HEK293 (cell line): ENCODE data around the gene SNX8.

Experiments used
- CTCF ChIA-PET: fragments of 350-600 bp; formaldehyde crosslinking; extraction: SDS; loops from one replicate; lab custom pipeline; 2021; ENCODE audit warnings: antibody characterized with exemption; lab: Yijun Ruan, JAX
- POLR2A ChIA-PET: fragments of 300-600 bp; formaldehyde crosslinking; extraction: SDS; loops from one replicate; lab custom pipeline; 2020; ENCODE audit warnings: antibody characterized with exemption, inconsistent platforms; lab: Yijun Ruan, JAX
- H3K27ac ChIP-seq: fragments of 200-500 bp; sonication (Bioruptor generic); 2 replicates; pipeline ENCODE4 v1.5.1; 2014; ENCODE audit warnings: low read depth, low read length, control low read depth, inconsistent platforms; ENCODE audit errors: extremely low read depth
- H3K36me3 ChIP-seq, 2 experiments: fragments of 200-500 bp in 1 of 2; sonication (Bioruptor generic) in 1 of 2; 1 replicate in 1 of 2; 2 replicates in 1 of 2; pipeline ENCODE4 v1.5.1; 2014 to 2017; ENCODE audit warnings: inconsistent platforms in 2 of 2, low read length in 2 of 2; ENCODE audit not compliant: control insufficient read depth in 2 of 2, insufficient read depth in 1 of 2
- H3K4me1 ChIP-seq: fragments of 200-500 bp; sonication (Bioruptor generic); 2 replicates; pipeline ENCODE4 v1.5.1; 2014; ENCODE audit warnings: mild to moderate bottlenecking, low read length, inconsistent platforms; ENCODE audit not compliant: control insufficient read depth, insufficient read depth
- H3K4me3 ChIP-seq: 2 replicates; pipeline ENCODE4 v1.5.1; 2011; ENCODE audit warnings: low read depth, mild to moderate bottlenecking, control low read depth, low read length, moderate library complexity
- H3K9me3 ChIP-seq: fragments of 200-500 bp; sonication (Bioruptor generic); 2 replicates; pipeline ENCODE4 v1.5.1; 2014; ENCODE audit warnings: low read depth, low read length, inconsistent platforms; ENCODE audit not compliant: control insufficient read depth, insufficient read depth
- ELK4 ChIP-seq: IDR thresholded peaks from 2 replicates; pipeline ENCODE4 v1.6.1; 2011; ENCODE audit warnings: mild to moderate bottlenecking, low read depth, low read length, borderline replicate concordance
- HOXA7 ChIP-seq: sonication (generic); formaldehyde crosslinking; IDR thresholded peaks from 2 replicates; pipeline ENCODE4 v1.8.1; 2022; ENCODE audit warnings: missing genetic modification reagents, borderline replicate concordance
- KLF8 ChIP-seq: fragments of 450-650 bp; formaldehyde crosslinking; IDR thresholded peaks from 2 replicates; pipeline ENCODE4 v1.5.1; 2016; ENCODE audit warnings: missing biosample characterization, missing genetic modification characterization
- PBX3 ChIP-seq: sonication (generic); formaldehyde crosslinking; IDR thresholded peaks from 2 replicates; pipeline ENCODE4 v1.8.1; 2022; ENCODE audit warnings: mild to moderate bottlenecking, moderate library complexity, missing genetic modification reagents
- RBAK ChIP-seq: fragments of 450-650 bp; formaldehyde crosslinking; IDR thresholded peaks from 2 replicates; pipeline ENCODE4 v1.5.1; 2016; ENCODE audit warnings: missing biosample characterization, missing genetic modification characterization
- REST ChIP-seq: fragments of 450-650 bp; formaldehyde crosslinking; IDR thresholded peaks from 2 replicates; pipeline ENCODE4 v1.5.1; 2016; ENCODE audit warnings: missing biosample characterization, missing genetic modification characterization
- YY1 ChIP-seq: fragments of 450-650 bp; formaldehyde crosslinking; IDR thresholded peaks from 2 replicates; pipeline ENCODE4 v1.5.1; 2018; ENCODE audit warnings: missing biosample characterization, missing genetic modification characterization
- ZBTB17 ChIP-seq: fragments of 450-650 bp; formaldehyde crosslinking; IDR thresholded peaks from 2 replicates; pipeline ENCODE4 v1.5.1; 2016; ENCODE audit warnings: missing biosample characterization, missing genetic modification characterization
- ZEB2 ChIP-seq: fragments of 450-650 bp; formaldehyde crosslinking; IDR thresholded peaks from 2 replicates; pipeline ENCODE4 v1.5.1; 2016; ENCODE audit warnings: missing biosample characterization, missing genetic modification characterization
- ZFP3 ChIP-seq: fragments of 450-650 bp; formaldehyde crosslinking; IDR thresholded peaks from 2 replicates; pipeline ENCODE4 v1.5.1; 2016; ENCODE audit warnings: low read depth, missing biosample characterization, missing genetic modification characterization
- ZNF169 ChIP-seq: fragments of 450-650 bp; formaldehyde crosslinking; IDR thresholded peaks from 2 replicates; pipeline ENCODE4 v1.5.1; 2016; ENCODE audit warnings: missing biosample characterization, missing genetic modification characterization
- ZNF184 ChIP-seq: fragments of 450-650 bp; IDR thresholded peaks from 2 replicates; pipeline ENCODE4 v1.5.1; 2018; ENCODE audit warnings: missing biosample characterization, mild to moderate bottlenecking, missing genetic modification characterization
- ZNF223 ChIP-seq: fragments of 450-650 bp; formaldehyde crosslinking; IDR thresholded peaks from 2 replicates; pipeline ENCODE4 v1.5.1; 2016; ENCODE audit warnings: missing biosample characterization, missing genetic modification characterization
- ZNF292 ChIP-seq: fragments of 450-650 bp; formaldehyde crosslinking; IDR thresholded peaks from 2 replicates; pipeline ENCODE4 v1.5.1; 2016; ENCODE audit warnings: low read depth, missing biosample characterization, missing genetic modification characterization, borderline replicate concordance
- ZNF302 ChIP-seq: fragments of 450-650 bp; formaldehyde crosslinking; IDR thresholded peaks from 2 replicates; pipeline ENCODE4 v1.5.1; 2016; ENCODE audit warnings: missing biosample characterization, missing genetic modification characterization, low read depth
- ZNF335 ChIP-seq: fragments of 450-650 bp; formaldehyde crosslinking; conservative IDR thresholded peaks from 2 replicates; pipeline ENCODE4 v1.5.1; 2016; ENCODE audit warnings: missing biosample characterization, missing genetic modification characterization
- ZNF341 ChIP-seq: fragments of 450-650 bp; formaldehyde crosslinking; IDR thresholded peaks from 2 replicates; pipeline ENCODE4; 2016; ENCODE audit warnings: low read depth, missing biosample characterization, missing genetic modification characterization
- ZNF362 ChIP-seq: fragments of 450-650 bp; formaldehyde crosslinking; IDR thresholded peaks from 2 replicates; pipeline ENCODE4 v1.5.1; 2016; ENCODE audit warnings: missing biosample characterization, missing genetic modification characterization
- ZNF391 ChIP-seq: fragments of 450-650 bp; formaldehyde crosslinking; IDR thresholded peaks from 2 replicates; pipeline ENCODE4 v1.5.1; 2016; ENCODE audit warnings: low read depth, missing biosample characterization, missing genetic modification characterization, borderline replicate concordance
- ZNF416 ChIP-seq: fragments of 450-650 bp; formaldehyde crosslinking; IDR thresholded peaks from 2 replicates; pipeline ENCODE4 v1.5.1; 2016; ENCODE audit warnings: missing biosample characterization, missing genetic modification characterization
- ZNF423 ChIP-seq: fragments of 450-650 bp; formaldehyde crosslinking; IDR thresholded peaks from 2 replicates; pipeline ENCODE4 v1.5.1; 2016; ENCODE audit warnings: missing biosample characterization, missing genetic modification characterization
- ZNF501 ChIP-seq: fragments of 450-650 bp; formaldehyde crosslinking; IDR thresholded peaks from 2 replicates; pipeline ENCODE4 v1.5.1; 2016; ENCODE audit warnings: missing biosample characterization, missing genetic modification characterization
- ZNF549 ChIP-seq: fragments of 450-650 bp; IDR thresholded peaks from 2 replicates; pipeline ENCODE4 v1.5.1; 2018; ENCODE audit warnings: missing biosample characterization, missing genetic modification characterization, mild to moderate bottlenecking, inconsistent platforms, moderate library complexity
- ZNF629 ChIP-seq: fragments of 450-650 bp; formaldehyde crosslinking; IDR thresholded peaks from 2 replicates; pipeline ENCODE4 v1.5.1; 2017; ENCODE audit warnings: missing biosample characterization, missing genetic modification characterization
- ZXDB ChIP-seq: fragments of 450-650 bp; formaldehyde crosslinking; IDR thresholded peaks from 2 replicates; pipeline ENCODE4 v1.5.1; 2016; ENCODE audit warnings: missing biosample characterization, missing genetic modification characterization
- TF ChIP-seq, protein P1 (sequence below): fragments of 450-650 bp; formaldehyde crosslinking; IDR thresholded peaks from 2 replicates; pipeline ENCODE4 v1.5.1; 2016; ENCODE audit warnings: missing biosample characterization, missing genetic modification characterization
- TF ChIP-seq, protein P2 (sequence below): fragments of 450-650 bp; formaldehyde crosslinking; IDR thresholded peaks from 2 replicates; pipeline ENCODE4 v1.5.1; 2017; ENCODE audit warnings: missing biosample characterization, missing genetic modification characterization

SNX8 gene

GRCh38 chr7:2219606-2220005 is 94.6 kb downstream of the SNX8 start:
- TF ChIP-seq ZNF391 (tag by site-specific recombination): no peak
- no peak for TF ChIP-seq ZBTB17
- no peak for TF ChIP-seq REST (tag by site-specific recombination)
- no peak for TF ChIP-seq ZNF416 (tag by site-specific recombination)
- no peak for TF ChIP-seq ZNF335 (tag by site-specific recombination)
- TF ChIP-seq ZNF341: no peak
- no peak for TF ChIP-seq PBX3 (CRISPR knock-in tag)
- TF ChIP-seq, protein P1, sequence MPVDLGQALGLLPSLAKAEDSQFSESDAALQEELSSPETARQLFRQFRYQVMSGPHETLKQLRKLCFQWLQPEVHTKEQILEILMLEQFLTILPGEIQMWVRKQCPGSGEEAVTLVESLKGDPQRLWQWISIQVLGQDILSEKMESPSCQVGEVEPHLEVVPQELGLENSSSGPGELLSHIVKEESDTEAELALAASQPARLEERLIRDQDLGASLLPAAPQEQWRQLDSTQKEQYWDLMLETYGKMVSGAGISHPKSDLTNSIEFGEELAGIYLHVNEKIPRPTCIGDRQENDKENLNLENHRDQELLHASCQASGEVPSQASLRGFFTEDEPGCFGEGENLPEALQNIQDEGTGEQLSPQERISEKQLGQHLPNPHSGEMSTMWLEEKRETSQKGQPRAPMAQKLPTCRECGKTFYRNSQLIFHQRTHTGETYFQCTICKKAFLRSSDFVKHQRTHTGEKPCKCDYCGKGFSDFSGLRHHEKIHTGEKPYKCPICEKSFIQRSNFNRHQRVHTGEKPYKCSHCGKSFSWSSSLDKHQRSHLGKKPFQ (tag by site-specific recombination): no peak
- TF ChIP-seq ZEB2: no peak
- no peak for TF ChIP-seq YY1 (tag by site-specific recombination)
- TF ChIP-seq ZNF362: no peak
- H3K27ac ChIP-seq: no peak overlapping the region
- CTCF ChIA-PET: no interaction called here
- no peak overlapping the region for H3K4me3 ChIP-seq
- peaks cover 4 to 81% of the 10 kb centered on the region in 2 experiments; a peak in 2 of 3 replicates for H3K36me3 ChIP-seq
- POLR2A ChIA-PET: no interaction called here
- no peaks in the 10 kb centered on the region for H3K9me3 ChIP-seq
- H3K4me1 ChIP-seq: no peaks in the 10 kb centered on the region

- CTCF ChIA-PET: no interaction called here
- TF ChIP-seq, protein P2, sequence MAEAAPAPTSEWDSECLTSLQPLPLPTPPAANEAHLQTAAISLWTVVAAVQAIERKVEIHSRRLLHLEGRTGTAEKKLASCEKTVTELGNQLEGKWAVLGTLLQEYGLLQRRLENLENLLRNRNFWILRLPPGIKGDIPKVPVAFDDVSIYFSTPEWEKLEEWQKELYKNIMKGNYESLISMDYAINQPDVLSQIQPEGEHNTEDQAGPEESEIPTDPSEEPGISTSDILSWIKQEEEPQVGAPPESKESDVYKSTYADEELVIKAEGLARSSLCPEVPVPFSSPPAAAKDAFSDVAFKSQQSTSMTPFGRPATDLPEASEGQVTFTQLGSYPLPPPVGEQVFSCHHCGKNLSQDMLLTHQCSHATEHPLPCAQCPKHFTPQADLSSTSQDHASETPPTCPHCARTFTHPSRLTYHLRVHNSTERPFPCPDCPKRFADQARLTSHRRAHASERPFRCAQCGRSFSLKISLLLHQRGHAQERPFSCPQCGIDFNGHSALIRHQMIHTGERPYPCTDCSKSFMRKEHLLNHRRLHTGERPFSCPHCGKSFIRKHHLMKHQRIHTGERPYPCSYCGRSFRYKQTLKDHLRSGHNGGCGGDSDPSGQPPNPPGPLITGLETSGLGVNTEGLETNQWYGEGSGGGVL (tag by site-specific recombination): no peak
- TF ChIP-seq ZXDB: no peak
- TF ChIP-seq ZNF169 (tag by site-specific recombination): no peak
- no peak for TF ChIP-seq ZNF391 (tag by site-specific recombination)
- no peak for TF ChIP-seq ZNF549
- TF ChIP-seq HOXA7 (CRISPR knock-in tag): no peak
- TF ChIP-seq KLF8 (tag by site-specific recombination): no peak
- no peak for TF ChIP-seq RBAK (tag by site-specific recombination)
- TF ChIP-seq ELK4: no peak
- no peak for TF ChIP-seq ZFP3 (tag by site-specific recombination)
- TF ChIP-seq ZNF292 (tag by site-specific recombination): no peak
- TF ChIP-seq ZNF184 (tag by site-specific recombination): no peak
- no peak for TF ChIP-seq ZNF223 (tag by site-specific recombination)
- no peak for TF ChIP-seq ZNF629
- TF ChIP-seq ZNF423 (tag by site-specific recombination): no peak
- TF ChIP-seq ZNF302 (tag by site-specific recombination): no peak
- TF ChIP-seq ZNF501 (tag by site-specific recombination): no peak
Observed at GRCh38 chr7:2219136-2219535, 95.1 kb downstream of the SNX8 start.

More at GRCh38 chr7:2219136-2219535, 95.1 kb downstream of the SNX8 start:
- Histone ChIP-seq H3K27ac (no peak overlapping the region), H3K4me3 (no peak overlapping the region), H3K4me1 (no peaks in the 10 kb centered on the region), H3K9me3 (no peaks in the 10 kb centered on the region), H3K36me3 (peaks cover 4 to 81% of the 10 kb centered on the region in 2 experiments; a peak in 2 of 3 replicates)
- POLR2A ChIA-PET: no interaction called here
